ENCODE measurements around the gene GSTP1. TPM values are rescaled to one million over a fixed set of nuclear protein-coding genes. Genes with fewer than 3 reads are reported as not detected.

Gene GSTP1
- total and polyA plus RNA-seq, 2 of the 8 experiments (the other 6 are each of a cell fraction or from before 2014, with no cell fraction given), result 1,454 to 3,329 TPM

DNA sequence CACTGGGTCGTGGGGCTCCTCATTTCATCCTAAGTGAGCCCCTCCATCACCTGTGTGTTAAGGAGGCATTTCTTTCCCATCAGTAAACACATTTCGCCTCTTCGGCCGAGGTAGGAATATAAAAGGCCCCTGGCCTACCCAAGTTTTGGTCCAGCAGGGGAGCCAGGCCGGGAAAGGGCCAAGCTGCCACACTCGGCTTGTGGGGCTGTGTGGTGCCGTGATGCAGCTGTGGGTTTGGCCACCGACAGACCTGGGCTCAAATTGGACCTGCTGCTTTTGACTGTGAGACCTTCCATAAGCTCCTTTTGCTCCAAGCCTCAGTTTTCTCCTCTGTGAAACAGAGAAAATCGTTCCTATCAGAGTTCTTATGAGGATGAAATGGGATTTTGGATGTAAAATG, 23.9 kb downstream of the GSTP1 start:
- Histone ChIP-seq H2AFZ (ENCODE audit: low read length) (no peak overlapping the region), H4K91ac (replicated peaks; ENCODE audit: insufficient read length, low read length) (no peak overlapping the region), H3K4me2 (ENCODE audit: insufficient read depth in 1 of 2, low read depth in 2 of 2, low read length in 2 of 2) (peak overlapping the region; percentile 64 to 98), H3K18ac (ENCODE audit: extremely low read depth, low read length) (no peak overlapping the region), H2BK120ac (replicated peaks; ENCODE audit: low read depth, low read length) (no peak overlapping the region), H3K4me3 (ENCODE audit: extremely low read depth in 1 of 4, insufficient read depth in 2 of 4, low read depth in 3 of 4, low read length in 4 of 4) (peak overlapping the region; percentile 48 to 94 (median 76)), H3K9ac (replicated peaks in 1 of 4; ENCODE audit: extremely low read depth in 1 of 4, low read depth in 3 of 4, low read length in 3 of 4) (peak overlapping the region in 3 of 4 experiments; percentile 38 to 63 (median 56); a peak in 5 of 7 replicates), H3K79me2 (ENCODE audit: control insufficient read depth in 1 of 2, insufficient read depth in 2 of 2, low read length in 2 of 2) (peaks cover 0 to 8% of the 10 kb centered on the region in 2 experiments; a peak in 1 of 4 replicates), H4K5ac (ENCODE audit: insufficient read length, low read depth, low read length) (no peak overlapping the region), H3K4ac (replicated peaks; ENCODE audit: insufficient read length, low read depth, low read length) (no peak overlapping the region), H3K9me3 (ENCODE audit: insufficient read depth in 2 of 2, low read depth in 1 of 2, low read length in 1 of 2) (no peaks in the 10 kb centered on the region), H4K20me1 (replicated peaks in 1 of 2; ENCODE audit: control insufficient read depth in 1 of 2, insufficient read depth in 2 of 2, low read length in 2 of 2) (peaks cover 0 to 4% of the 10 kb centered on the region in 2 experiments), H3K23ac (ENCODE audit: insufficient read length) (no peak overlapping the region), H3K79me1 (ENCODE audit: low read depth, low read length) (no peaks in the 10 kb centered on the region), H2BK20ac (ENCODE audit: low read length) (no peak overlapping the region), H3K27me3 (replicated peaks in 1 of 4; ENCODE audit: control insufficient read depth in 3 of 4, extremely low read depth in 1 of 4, insufficient read depth in 3 of 4, low read length in 3 of 4) (peaks cover 0 to 4% (median 0%) of the 10 kb centered on the region in 4 experiments; a peak in 2 of 7 replicates), H2BK15ac (ENCODE audit: low read length) (no peak overlapping the region), H2BK5ac (ENCODE audit: low read depth, low read length) (no peak overlapping the region), H2AK5ac (ENCODE audit: low read depth, low read length) (no peak overlapping the region), H3K56ac (replicated peaks; ENCODE audit: insufficient read length, low read depth, low read length) (no peak overlapping the region), H4K8ac (ENCODE audit: extremely low read depth, insufficient read depth, low read length) (no peak overlapping the region), H3K4me1 (replicated peaks in 1 of 4; ENCODE audit: control insufficient read depth in 3 of 4, insufficient read depth in 4 of 4, low read length in 3 of 4) (peaks cover 5 to 27% (median 17%) of the 10 kb centered on the region in 4 experiments; a peak in 6 of 7 replicates), H3K27ac (ENCODE audit: low read depth, low read length) (no peak overlapping the region), H3K14ac (ENCODE audit: insufficient read length) (no peak overlapping the region), H3K36me3 (ENCODE audit: control insufficient read depth in 2 of 4, insufficient read depth in 4 of 4, low read length in 3 of 4) (peaks cover 5 to 15% (median 11%) of the 10 kb centered on the region in 4 experiments; a peak in 6 of 8 replicates), H2BK12ac (ENCODE audit: low read depth, low read length) (no peak overlapping the region), H3K23me2 (ENCODE audit: low read depth, low read length) (peaks cover 9% of the 10 kb centered on the region; the same call in 1 of the 2 replicates)
- POLR2A ChIA-PET (ENCODE audit: partially characterized antibody), result interaction anchor here (0.7 to 2.7 kb wide), 4 partner anchors 12 to 24 kb away, joined by 5 to 17 read pairs (median 12); partner anchors contain the start of gene GSTP1
- DNase-seq (ENCODE audit: low read depth in 1 of 2, low spot score in 2 of 2) (no peak), FAIRE-seq (no peak)
- TF ChIP-seq JUND (IDR thresholded peaks at IDR 0.05; ENCODE audit: low read length) (no peak), SAP30 (IDR thresholded peaks at IDR 0.05; ENCODE audit: insufficient read depth, insufficient replicate concordance, low read length) (no peak), HDAC6 (IDR thresholded peaks at IDR 0.05; ENCODE audit: low read depth, low read length) (no peak), PHF8 (conservative IDR thresholded peaks at IDR 0.05; ENCODE audit: low read depth, low read length) (no peak), EZH2 (IDR thresholded peaks at IDR 0.05; ENCODE audit: low read depth, low read length, severe bottlenecking) (no peak), SP4 (IDR thresholded peaks at IDR 0.05; ENCODE audit: low read length) (no peak), SUZ12 (IDR thresholded peaks at IDR 0.05; ENCODE audit: low read length) (no peak), JUN (IDR thresholded peaks at IDR 0.05; ENCODE audit: low read depth, low read length) (no peak), RNF2 (IDR thresholded peaks at IDR 0.05; ENCODE audit: borderline replicate concordance, low read depth, low read length, missing control alignments, poor library complexity, severe bottlenecking) (no peak)
- TF ChIP-seq, protein P1, sequence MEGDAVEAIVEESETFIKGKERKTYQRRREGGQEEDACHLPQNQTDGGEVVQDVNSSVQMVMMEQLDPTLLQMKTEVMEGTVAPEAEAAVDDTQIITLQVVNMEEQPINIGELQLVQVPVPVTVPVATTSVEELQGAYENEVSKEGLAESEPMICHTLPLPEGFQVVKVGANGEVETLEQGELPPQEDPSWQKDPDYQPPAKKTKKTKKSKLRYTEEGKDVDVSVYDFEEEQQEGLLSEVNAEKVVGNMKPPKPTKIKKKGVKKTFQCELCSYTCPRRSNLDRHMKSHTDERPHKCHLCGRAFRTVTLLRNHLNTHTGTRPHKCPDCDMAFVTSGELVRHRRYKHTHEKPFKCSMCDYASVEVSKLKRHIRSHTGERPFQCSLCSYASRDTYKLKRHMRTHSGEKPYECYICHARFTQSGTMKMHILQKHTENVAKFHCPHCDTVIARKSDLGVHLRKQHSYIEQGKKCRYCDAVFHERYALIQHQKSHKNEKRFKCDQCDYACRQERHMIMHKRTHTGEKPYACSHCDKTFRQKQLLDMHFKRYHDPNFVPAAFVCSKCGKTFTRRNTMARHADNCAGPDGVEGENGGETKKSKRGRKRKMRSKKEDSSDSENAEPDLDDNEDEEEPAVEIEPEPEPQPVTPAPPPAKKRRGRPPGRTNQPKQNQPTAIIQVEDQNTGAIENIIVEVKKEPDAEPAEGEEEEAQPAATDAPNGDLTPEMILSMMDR (IDR thresholded peaks at IDR 0.05; ENCODE audit: control extremely low read depth in 1 of 3, insufficient read depth in 1 of 3, low read depth in 1 of 3, low read length in 3 of 3), result no peak
- 74% methylated on average over 9 of the region's 9 CpGs; no CpG with 5 or more reads in 1 of the 2 experiments for WGBS, 2 experiments (ENCODE audit: extremely low coverage in 1 of 2, insufficient coverage in 1 of 2, insufficient read length in 1 of 2, insufficient replicate concordance in 2 of 2, low coverage in 1 of 2, low lambda C conversion rate in 2 of 2, missing lambda C conversion rate in 1 of 2)
- CTCF ChIA-PET (ENCODE audit: partially characterized antibody), result interaction anchor here (0.7 to 1.9 kb wide), 8 partner anchors 9 to 67 kb away, joined by 3 to 7 read pairs (median 3); no protein-coding TSS in a partner anchor
